ENCODE data around the gene ZC3H18. TPM values are rescaled to one million over a fixed set of nuclear protein-coding genes. Genes with fewer than 3 reads are reported as not detected.
A peak's percentile ranks its signal among the peaks of the same experiment; 100 is the strongest.

ZC3H18 gene
- total RNA-seq, 5 donors from 2014 or later (not counting 1 experiment from before 2014, with no cell fraction given): 87.0 to 111 (median 91.5) TPM

DNA sequence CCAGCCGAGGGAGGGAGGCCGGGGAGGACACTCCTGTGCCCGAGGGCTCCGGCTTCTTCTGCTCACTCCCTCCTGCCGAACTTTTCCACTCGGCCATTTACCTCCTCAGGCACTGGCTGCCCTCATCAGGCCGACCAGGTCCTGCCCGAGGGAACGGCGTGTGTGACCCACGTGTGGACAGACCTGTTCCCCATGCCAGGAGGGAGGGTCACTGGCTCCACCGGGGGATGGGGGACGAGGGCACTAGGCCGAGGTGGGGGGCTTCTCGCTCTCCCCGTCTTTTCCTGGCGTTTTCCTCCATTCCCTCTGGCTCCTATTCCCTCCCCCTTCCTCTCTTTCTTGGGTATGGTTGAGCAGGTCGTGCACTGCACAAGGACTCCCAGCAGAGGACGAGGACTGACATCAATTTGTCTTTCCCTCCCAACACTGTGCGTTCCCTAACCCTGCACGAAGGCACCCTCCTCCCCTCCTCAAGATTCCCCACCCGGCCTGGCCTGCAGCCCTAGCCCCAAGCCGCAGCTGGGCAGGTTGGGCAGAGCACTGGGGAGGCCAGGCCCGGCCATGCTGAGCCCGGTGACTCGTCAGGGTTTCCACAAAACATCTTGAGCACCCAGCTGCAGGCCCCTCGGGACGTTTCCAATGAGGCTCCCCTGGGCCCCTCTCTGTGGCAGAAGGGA, 64.9 kb downstream of the ZC3H18 start:
- Histone ChIP-seq H3K27me3 (replicated peaks in 1 of 2; ENCODE audit: control insufficient read depth in 2 of 2, extremely low read depth in 1 of 2, insufficient read depth in 2 of 2, low read length in 1 of 2) (peaks cover 0 to 53% of the 10 kb centered on the region in 2 experiments), H3K27ac (ENCODE audit: low read length) (peak overlapping the region; percentile 78), H3K9me3 (no peaks in the 10 kb centered on the region), H3K4me3 (ENCODE audit: control insufficient read depth in 1 of 2, extremely low read depth in 1 of 2, low read length in 1 of 2) (peak overlapping the region; percentile 60 to 64), H3K36me3 (ENCODE audit: control insufficient read depth in 2 of 2, extremely low read depth in 1 of 2, insufficient read depth in 1 of 2, low read length in 1 of 2) (peaks cover 13 to 20% of the 10 kb centered on the region in 2 donors), H3K4me1 (ENCODE audit: control insufficient read depth in 1 of 2, extremely low read depth in 1 of 2, insufficient read depth in 2 of 2, low read length in 2 of 2) (peaks cover 18 to 72% of the 10 kb centered on the region in 2 experiments)
- Mint-ChIP-seq H3K27ac (peak overlapping the region in 1 of 2 donors; percentile 69), H3K4me3 (peak overlapping the region; percentile 63 to 76 (median 74)), H3K36me3 (peaks cover 8% of the 10 kb centered on the region), H3K9me3 (no peaks in the 10 kb centered on the region), H3K4me1 (peaks cover 27 to 47% (median 32%) of the 10 kb centered on the region in 3 donors), H3K27me3 (peaks cover 8 to 14% of the 10 kb centered on the region in 2 donors)
- ChIA-PET POLR2A (no interaction called here), CTCF (no interaction called here)
- 53% methylated on average over 20 of the region's 28 CpGs for WGBS (ENCODE audit: insufficient coverage)
- ATAC-seq (replicated peaks in 1 of 4): no peak
- DNase-seq: no peak

DNA sequence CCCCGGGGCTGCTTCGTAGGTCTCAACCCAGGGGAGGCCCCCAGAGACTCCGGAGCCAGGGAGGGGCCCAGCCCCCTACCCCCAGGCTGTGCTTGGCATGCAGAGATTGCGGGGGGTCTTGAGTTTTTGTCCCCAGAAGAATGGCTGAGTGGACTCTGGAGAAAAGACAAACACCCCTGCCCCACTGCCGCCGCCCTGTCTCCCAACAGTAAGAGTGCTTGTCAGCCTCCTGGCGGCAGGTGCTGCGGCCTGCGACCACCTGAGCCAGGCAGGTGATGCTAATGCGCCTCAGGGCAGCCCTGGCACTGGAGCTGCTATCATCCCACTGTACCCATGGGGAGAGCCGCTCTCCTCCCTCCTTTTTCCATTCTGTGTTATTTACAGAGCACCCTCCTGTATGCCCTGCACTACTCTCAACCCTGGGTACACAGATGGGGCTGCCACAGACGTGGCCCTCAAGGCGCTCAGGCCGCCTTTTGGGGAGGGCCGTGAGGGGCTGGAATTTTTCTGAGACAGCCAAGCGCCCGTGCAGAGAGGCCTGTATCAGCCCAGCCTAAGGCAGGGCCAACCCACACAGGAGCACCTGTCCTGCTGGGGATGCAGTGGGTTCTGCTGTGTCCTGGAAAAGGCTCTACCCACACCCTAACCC, 65.6 kb downstream of the ZC3H18 start:
- peaks cover 8 to 17% of the 10 kb centered on the region in 2 donors for H3K27me3 Mint-ChIP-seq
- no peak for ATAC-seq (replicated peaks in 1 of 4)
- ChIA-PET CTCF (interaction anchor here in 1 of 2 donors (2.4 kb wide), 1 partner anchor 16 kb away, joined by 23 read pairs; no protein-coding TSS in a partner anchor), POLR2A (no interaction called here)
- Histone ChIP-seq H3K9me3 (no peaks in the 10 kb centered on the region), H3K4me3 (ENCODE audit: control insufficient read depth in 1 of 2, extremely low read depth in 1 of 2, low read length in 1 of 2) (no peak overlapping the region), H3K36me3 (ENCODE audit: control insufficient read depth in 2 of 2, extremely low read depth in 1 of 2, insufficient read depth in 1 of 2, low read length in 1 of 2) (peaks cover 13% of the 10 kb centered on the region in 2 donors), H3K4me1 (ENCODE audit: control insufficient read depth in 1 of 2, extremely low read depth in 1 of 2, insufficient read depth in 2 of 2, low read length in 2 of 2) (peaks cover 18 to 79% of the 10 kb centered on the region in 2 experiments), H3K27me3 (replicated peaks in 1 of 2; ENCODE audit: control insufficient read depth in 2 of 2, extremely low read depth in 1 of 2, insufficient read depth in 2 of 2, low read length in 1 of 2) (peaks cover 0 to 60% of the 10 kb centered on the region in 2 experiments), H3K27ac (ENCODE audit: low read length) (peak overlapping the region; percentile 78)
- peak overlapping the region in 1 of 2 donors; percentile 65 for H3K27ac Mint-ChIP-seq
- 91% methylated on average over 9 of the region's 17 CpGs for WGBS (ENCODE audit: insufficient coverage)
- peak overlapping the region; percentile 61 to 74 (median 64) for H3K4me3 Mint-ChIP-seq
- no peaks in the 10 kb centered on the region for H3K9me3 Mint-ChIP-seq
- DNase-seq: no peak
- peaks cover 8% of the 10 kb centered on the region for H3K36me3 Mint-ChIP-seq
- H3K4me1 Mint-ChIP-seq: peaks cover 33 to 53% (median 38%) of the 10 kb centered on the region in 3 donors

DNA sequence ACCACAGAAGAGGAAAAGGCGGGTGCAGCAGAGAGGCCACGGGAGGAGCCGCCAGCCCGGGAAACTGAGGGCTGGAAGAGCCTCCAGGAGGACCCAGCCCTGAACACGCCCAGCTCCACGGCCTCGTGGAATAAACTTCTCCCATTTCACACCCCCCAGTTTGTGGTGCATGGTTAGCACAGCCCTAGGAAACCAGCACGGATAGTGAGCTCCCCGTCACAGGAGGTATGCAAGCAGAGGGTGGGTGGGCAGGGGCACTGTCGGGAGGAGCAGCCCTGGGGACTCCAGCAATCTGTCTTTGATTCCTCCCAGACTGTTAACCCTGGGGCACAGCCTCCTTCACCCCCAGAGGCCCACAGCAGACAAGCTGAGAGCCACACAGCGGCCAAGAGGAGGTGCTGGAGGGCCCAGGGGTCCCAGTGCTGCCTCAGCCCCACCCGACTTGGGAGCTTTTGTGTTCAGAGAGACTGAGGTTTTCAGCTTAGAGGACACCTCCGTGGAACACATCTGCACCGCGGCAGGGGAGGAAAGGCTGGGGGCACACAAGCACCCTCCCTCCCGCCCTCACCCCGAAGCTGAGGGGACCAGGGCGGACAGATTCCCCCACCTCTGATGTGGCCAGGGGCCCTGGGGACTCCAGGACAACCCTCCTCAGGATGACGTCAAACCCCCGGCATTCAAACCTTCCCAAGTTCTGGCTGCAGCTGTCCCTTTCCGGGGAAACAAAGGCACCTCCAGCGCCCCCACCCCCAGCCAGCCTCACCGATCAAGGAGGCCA, 66.5 kb downstream of the ZC3H18 start:
- Histone ChIP-seq H3K27ac (ENCODE audit: low read length) (peak overlapping the region; percentile 78), H3K27me3 (replicated peaks in 1 of 2; ENCODE audit: control insufficient read depth in 2 of 2, extremely low read depth in 1 of 2, insufficient read depth in 2 of 2, low read length in 1 of 2) (peaks cover 0 to 61% of the 10 kb centered on the region in 2 experiments), H3K4me3 (ENCODE audit: control insufficient read depth in 1 of 2, extremely low read depth in 1 of 2, low read length in 1 of 2) (no peak overlapping the region), H3K4me1 (ENCODE audit: control insufficient read depth in 1 of 2, extremely low read depth in 1 of 2, insufficient read depth in 2 of 2, low read length in 2 of 2) (peaks cover 18 to 82% of the 10 kb centered on the region in 2 experiments), H3K36me3 (ENCODE audit: control insufficient read depth in 2 of 2, extremely low read depth in 1 of 2, insufficient read depth in 1 of 2, low read length in 1 of 2) (peaks cover 7 to 9% of the 10 kb centered on the region in 2 donors), H3K9me3 (no peaks in the 10 kb centered on the region)
- H3K27me3 Mint-ChIP-seq: peaks cover 8 to 17% of the 10 kb centered on the region in 2 donors
- peak overlapping the region in 2 of 3 donors; percentile 17 to 74 for H3K4me3 Mint-ChIP-seq
- peak overlapping the region; percentile 66 for H3K27ac Mint-ChIP-seq
- ChIA-PET POLR2A (interaction anchor here in 1 of 2 donors (0.5 to 0.7 kb wide), 3 partner anchors 24 to 724 kb away, joined by 4 to 5 read pairs (median 4); no protein-coding TSS in a partner anchor), CTCF (interaction anchor here in 1 of 2 donors (1.0 to 2.4 kb wide), 2 partner anchors 17 to 67 kb away, joined by 3 to 23 read pairs; no protein-coding TSS in a partner anchor)
- 37% methylated on average over 10 of the region's 23 CpGs for WGBS (ENCODE audit: insufficient coverage)
- peaks cover 3% of the 10 kb centered on the region for H3K36me3 Mint-ChIP-seq
- peaks cover 33 to 56% (median 38%) of the 10 kb centered on the region in 3 donors for H3K4me1 Mint-ChIP-seq
- H3K9me3 Mint-ChIP-seq: no peaks in the 10 kb centered on the region
- DNase-seq: peak in 2 of 35 experiments; percentile 21 to 28
- ATAC-seq (replicated peaks in 1 of 4): peak in 1 of 4 experiments; percentile 2

DNA sequence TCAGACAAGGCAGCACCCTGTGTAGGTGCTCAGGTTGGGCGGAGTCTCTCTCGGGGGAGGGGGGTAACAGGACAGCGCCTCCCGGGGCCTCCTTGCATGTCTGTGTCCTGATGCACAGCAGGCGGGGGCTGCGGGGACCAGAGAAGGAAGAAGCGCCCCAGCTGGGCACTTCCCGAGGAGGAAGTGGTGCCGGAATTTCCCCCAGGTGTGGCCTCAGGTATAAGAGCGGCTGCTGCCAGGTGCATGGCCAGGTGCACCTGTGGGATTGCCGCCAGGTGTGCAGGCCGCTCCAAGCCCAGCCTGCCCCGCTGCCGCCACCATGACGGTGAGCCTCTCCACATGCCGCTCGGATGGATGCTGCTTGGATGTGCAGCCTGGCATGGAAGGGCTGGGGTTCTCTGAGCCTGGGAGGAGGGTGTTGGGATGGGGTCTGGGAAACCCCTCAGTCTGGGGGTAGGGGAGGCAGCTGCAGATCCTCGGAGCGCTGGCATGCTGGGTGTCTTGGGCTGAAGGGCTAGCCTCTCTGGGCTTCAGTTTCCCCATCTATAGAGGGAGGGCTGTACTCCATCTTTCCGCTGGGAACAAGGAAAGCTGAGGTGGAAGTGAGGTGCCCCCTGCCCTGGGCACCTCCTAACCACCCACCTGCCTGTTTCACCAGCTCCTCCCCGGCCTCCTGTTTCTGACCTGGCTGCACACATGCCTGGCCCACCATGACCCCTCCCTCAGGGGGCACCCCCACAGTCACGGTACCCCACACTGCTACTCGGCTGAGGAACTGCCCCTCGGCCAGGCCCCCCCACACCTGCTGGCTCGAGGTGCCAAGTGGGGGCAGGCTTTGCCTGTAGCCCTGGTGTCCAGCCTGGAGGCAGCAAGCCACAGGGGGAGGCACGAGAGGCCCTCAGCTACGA, 68.4 kb downstream of the ZC3H18 start, which contains the start of gene IL17C:
Gene IL17C, plus strand, starts transcription at position 250 of the 908 bp plus-strand sequence. Its CDS starts 70 bp downstream, at position 320.
- ATAC-seq (replicated peaks in 1 of 4) (peak in 1 of 4 experiments; percentile 9), DNase-seq (peak in 13 of 35 experiments; percentile 16 to 51 (median 31))
- Mint-ChIP-seq H3K27ac (peak within 1 kb of the TSS; percentile 51 to 66), H3K36me3 (peaks cover 3% of the 10 kb centered on the region), H3K4me3 (peak within 1 kb of the TSS in 2 of 3 donors; percentile 25 to 64), H3K27me3 (peaks cover 8 to 17% of the 10 kb centered on the region in 2 donors), H3K4me1 (peaks cover 33 to 53% (median 42%) of the 10 kb centered on the region in 3 donors), H3K9me3 (no peaks in the 10 kb centered on the region)
- peaks cover 16 to 79% of the 10 kb centered on the region in 2 experiments for H3K4me1 ChIP-seq (ENCODE audit: control insufficient read depth in 1 of 2, extremely low read depth in 1 of 2, insufficient read depth in 2 of 2, low read length in 2 of 2)
- ChIA-PET CTCF (interaction anchor here in 1 of 2 donors (2.4 kb wide), 1 partner anchor 19 kb away, joined by 23 read pairs; no protein-coding TSS in a partner anchor), POLR2A (no interaction called here)
- H3K27me3 ChIP-seq (replicated peaks in 1 of 2; ENCODE audit: control insufficient read depth in 2 of 2, extremely low read depth in 1 of 2, insufficient read depth in 2 of 2, low read length in 1 of 2): peaks cover 0 to 60% of the 10 kb centered on the region in 2 experiments
- H3K9me3 ChIP-seq: no peaks in the 10 kb centered on the region
- WGBS (ENCODE audit: insufficient coverage): 29% methylated on average over 23 of the region's 27 CpGs
- peak within 1 kb of the TSS; percentile 5 to 12 for H3K4me3 ChIP-seq (ENCODE audit: control insufficient read depth in 1 of 2, extremely low read depth in 1 of 2, low read length in 1 of 2)
- H3K27ac ChIP-seq (ENCODE audit: low read length): peak within 1 kb of the TSS; percentile 78
- H3K36me3 ChIP-seq (ENCODE audit: control insufficient read depth in 2 of 2, extremely low read depth in 1 of 2, insufficient read depth in 1 of 2, low read length in 1 of 2): peaks cover 0 to 1% of the 10 kb centered on the region in 2 donors

DNA sequence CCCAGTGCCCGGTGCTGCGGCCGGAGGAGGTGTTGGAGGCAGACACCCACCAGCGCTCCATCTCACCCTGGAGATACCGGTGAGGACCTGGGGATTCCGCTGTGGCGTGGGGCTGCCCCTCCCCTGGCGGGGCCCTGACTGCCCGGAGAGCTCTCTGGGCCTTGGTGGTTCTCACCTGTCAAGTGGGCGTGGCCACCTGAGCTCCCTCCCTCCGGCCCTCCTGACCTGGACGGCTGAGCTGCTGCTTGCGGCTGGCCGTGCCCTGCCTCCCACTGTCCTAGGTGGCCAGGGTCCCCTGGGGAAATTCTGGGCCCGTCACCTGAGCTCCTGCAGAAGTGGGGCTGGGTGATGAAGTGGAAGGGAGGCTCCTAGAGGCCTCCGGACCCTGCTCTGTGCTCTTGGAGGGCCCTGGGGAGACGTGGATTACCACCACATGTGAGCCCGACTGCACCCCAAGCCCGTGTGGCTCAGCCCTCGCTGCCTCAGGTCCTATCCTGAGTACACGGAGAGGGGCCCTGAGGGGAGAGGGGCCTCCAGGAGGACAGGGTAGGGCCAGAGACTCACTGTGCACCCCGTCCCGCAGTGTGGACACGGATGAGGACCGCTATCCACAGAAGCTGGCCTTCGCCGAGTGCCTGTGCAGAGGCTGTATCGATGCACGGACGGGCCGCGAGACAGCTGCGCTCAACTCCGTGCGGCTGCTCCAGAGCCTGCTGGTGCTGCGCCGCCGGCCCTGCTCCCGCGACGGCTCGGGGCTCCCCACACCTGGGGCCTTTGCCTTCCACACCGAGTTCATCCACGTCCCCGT, 69.2 kb downstream of the ZC3H18 start:
- H3K4me3 ChIP-seq (ENCODE audit: control insufficient read depth in 1 of 2, extremely low read depth in 1 of 2, low read length in 1 of 2): peak overlapping the region in 1 of 2 donors; percentile 12
- peak in 3 of 4 experiments; percentile 10 to 21 (median 17) for ATAC-seq (replicated peaks in 1 of 4)
- 30% methylated on average over 40 of the region's 45 CpGs for WGBS (ENCODE audit: insufficient coverage)
- H3K27ac Mint-ChIP-seq: no peak overlapping the region
- H3K27me3 ChIP-seq (replicated peaks in 1 of 2; ENCODE audit: control insufficient read depth in 2 of 2, extremely low read depth in 1 of 2, insufficient read depth in 2 of 2, low read length in 1 of 2): peaks cover 0 to 58% of the 10 kb centered on the region in 2 experiments
- peaks cover 10 to 70% of the 10 kb centered on the region in 2 experiments for H3K4me1 ChIP-seq (ENCODE audit: control insufficient read depth in 1 of 2, extremely low read depth in 1 of 2, insufficient read depth in 2 of 2, low read length in 2 of 2)
- no peak for DNase-seq
- H3K4me1 Mint-ChIP-seq: peaks cover 33 to 50% (median 42%) of the 10 kb centered on the region in 3 donors
- ChIA-PET CTCF (no interaction called here), POLR2A (no interaction called here)
- peaks cover 0 to 9% of the 10 kb centered on the region in 2 donors for H3K36me3 ChIP-seq (ENCODE audit: control insufficient read depth in 2 of 2, extremely low read depth in 1 of 2, insufficient read depth in 1 of 2, low read length in 1 of 2)
- no peaks in the 10 kb centered on the region for H3K9me3 ChIP-seq
- peak overlapping the region in 1 of 3 donors; percentile 52 for H3K4me3 Mint-ChIP-seq
- peaks cover 8 to 17% of the 10 kb centered on the region in 2 donors for H3K27me3 Mint-ChIP-seq
- H3K9me3 Mint-ChIP-seq: no peaks in the 10 kb centered on the region
- H3K36me3 Mint-ChIP-seq: peaks cover 3% of the 10 kb centered on the region
- no peak overlapping the region for H3K27ac ChIP-seq (ENCODE audit: low read length)

All from T-cell (primary cell).